ENCODE results near the gene B4GALT4. TPM values are rescaled to one million over a fixed set of nuclear protein-coding genes. Genes with fewer than 3 reads are reported as not detected.

B4GALT4 gene
- total and polyA plus RNA-seq, 2 of the 8 experiments (the other 6 are each of a cell fraction or from before 2014, with no cell fraction given), result 14.6 to 44.7 TPM

- H2BK20ac ChIP-seq (ENCODE audit: low read length), result no peak overlapping the region
- no peak overlapping the region for H4K91ac ChIP-seq (replicated peaks; ENCODE audit: insufficient read length, low read length)
- no peak overlapping the region for H4K8ac ChIP-seq (ENCODE audit: extremely low read depth, insufficient read depth, low read length)
- H3K27ac ChIP-seq (ENCODE audit: low read depth, low read length), result no peak overlapping the region
- H3K4ac ChIP-seq (replicated peaks; ENCODE audit: insufficient read length, low read depth, low read length), result no peak overlapping the region
- H3K18ac ChIP-seq (ENCODE audit: extremely low read depth, low read length), result no peak overlapping the region
- H3K79me1 ChIP-seq (ENCODE audit: low read depth, low read length), result no peaks in the 10 kb centered on the region
- no peak overlapping the region for H2BK12ac ChIP-seq (ENCODE audit: low read depth, low read length)
- H2BK120ac ChIP-seq (replicated peaks; ENCODE audit: low read depth, low read length), result no peak overlapping the region
- H2AK5ac ChIP-seq (ENCODE audit: low read depth, low read length), result no peak overlapping the region
- H3K36me3 ChIP-seq (ENCODE audit: control insufficient read depth in 2 of 4, insufficient read depth in 4 of 4, low read length in 3 of 4), result no peaks in the 10 kb centered on the region
- FAIRE-seq (no peak), DNase-seq (ENCODE audit: low read depth in 1 of 2, low spot score in 2 of 2) (no peak)
- H3K9ac ChIP-seq (replicated peaks in 1 of 4; ENCODE audit: extremely low read depth in 1 of 4, low read depth in 3 of 4, low read length in 3 of 4), result no peak overlapping the region
- ChIA-PET CTCF (ENCODE audit: partially characterized antibody) (no interaction called here), POLR2A (ENCODE audit: partially characterized antibody) (no interaction called here)
- H2AFZ ChIP-seq (ENCODE audit: low read length), result 0 out of 2 replicates have a peak overlapping the region, but pooled peaks have one; percentile 59
- H4K20me1 ChIP-seq (replicated peaks in 1 of 2; ENCODE audit: control insufficient read depth in 1 of 2, insufficient read depth in 2 of 2, low read length in 2 of 2), result no peaks in the 10 kb centered on the region
- H3K4me1 ChIP-seq (replicated peaks in 1 of 4; ENCODE audit: control insufficient read depth in 3 of 4, insufficient read depth in 4 of 4, low read length in 3 of 4), result no peaks in the 10 kb centered on the region
- no peak overlapping the region for H3K23ac ChIP-seq (ENCODE audit: insufficient read length)
- no peak overlapping the region for H3K56ac ChIP-seq (replicated peaks; ENCODE audit: insufficient read length, low read depth, low read length)
- no peak overlapping the region for H3K4me2 ChIP-seq (ENCODE audit: insufficient read depth in 1 of 2, low read depth in 2 of 2, low read length in 2 of 2)
- H3K4me3 ChIP-seq (ENCODE audit: extremely low read depth in 1 of 4, insufficient read depth in 2 of 4, low read depth in 3 of 4, low read length in 4 of 4), result no peak overlapping the region
- 81% methylated on average over 1 of the region's 1 CpG; no CpG with 5 or more reads in 1 of the 2 experiments for WGBS, 2 experiments (ENCODE audit: extremely low coverage in 1 of 2, insufficient coverage in 1 of 2, insufficient read length in 1 of 2, insufficient replicate concordance in 2 of 2, low coverage in 1 of 2, low lambda C conversion rate in 2 of 2, missing lambda C conversion rate in 1 of 2)
- H3K14ac ChIP-seq (ENCODE audit: insufficient read length), result no peak overlapping the region
- no peak overlapping the region for H2BK5ac ChIP-seq (ENCODE audit: low read depth, low read length)
- no peaks in the 10 kb centered on the region for H3K9me3 ChIP-seq (ENCODE audit: insufficient read depth in 2 of 2, low read depth in 1 of 2, low read length in 1 of 2)
- H3K27me3 ChIP-seq (replicated peaks in 1 of 4; ENCODE audit: control insufficient read depth in 3 of 4, extremely low read depth in 1 of 4, insufficient read depth in 3 of 4, low read length in 3 of 4), result peaks cover 0 to 3% (median 0%) of the 10 kb centered on the region in 4 experiments; a peak in 2 of 7 replicates
- no peak overlapping the region for H4K5ac ChIP-seq (ENCODE audit: insufficient read length, low read depth, low read length)
- H3K79me2 ChIP-seq (ENCODE audit: control insufficient read depth in 1 of 2, insufficient read depth in 2 of 2, low read length in 2 of 2), result no peaks in the 10 kb centered on the region
- no peaks in the 10 kb centered on the region; the same call in 1 of the 2 replicates for H3K23me2 ChIP-seq (ENCODE audit: low read depth, low read length)
- H2BK15ac ChIP-seq (ENCODE audit: low read length), result no peak overlapping the region
- TF ChIP-seq CBX8 (IDR thresholded peaks at IDR 0.05; ENCODE audit: borderline replicate concordance, low read depth, low read length) (no peak), TAF1 (IDR thresholded peaks at IDR 0.05; ENCODE audit: low read depth, low read length) (no peak), BCL11A (IDR thresholded peaks at IDR 0.05; ENCODE audit: low read depth in 2 of 2, low read length in 2 of 2) (no peak), JUND (IDR thresholded peaks at IDR 0.05; ENCODE audit: low read length) (no peak), EGR1 (IDR thresholded peaks at IDR 0.05; ENCODE audit: borderline replicate concordance, low read depth, low read length) (no peak), ATF2 (IDR thresholded peaks at IDR 0.05; ENCODE audit: low read length) (no peak), HDAC2 (IDR thresholded peaks at IDR 0.05; ENCODE audit: borderline replicate concordance in 1 of 2, low read depth in 2 of 2, low read length in 2 of 2) (no peak), TEAD4 (IDR thresholded peaks at IDR 0.05; ENCODE audit: low read depth, low read length) (no peak), BRCA1 (IDR thresholded peaks at IDR 0.05; ENCODE audit: low read depth, low read length) (no peak), POLR2AphosphoS5 (IDR thresholded peaks at IDR 0.05; ENCODE audit: low read depth, low read length) (no peak), SP1 (IDR thresholded peaks at IDR 0.05; ENCODE audit: low read depth, low read length) (no peak), RXRA (IDR thresholded peaks at IDR 0.05; ENCODE audit: insufficient read depth, low read depth, low read length) (no peak), YY1 (IDR thresholded peaks at IDR 0.05; ENCODE audit: low read depth, low read length) (no peak), NRF1 (IDR thresholded peaks at IDR 0.05; ENCODE audit: low read depth, low read length) (no peak)
These were observed 48.9 kb downstream of the B4GALT4 start for GRCh38 chr3:119191800-119192199.
